A673 (cell line): ENCODE measurements around the gene STK40. TPM values are rescaled to one million over a fixed set of nuclear protein-coding genes. Genes with fewer than 3 reads are reported as not detected.
A peak's percentile ranks its signal among the peaks of the same experiment; 100 is the strongest.

Source experiments
- BruUV-seq: library from RNA; stranded (reverse); fragments of 400-500 nt; replicated peaks from 2 replicates; lab custom pipeline; 2021; lab: Mats Ljungman, UMichigan
- CTCF ChIA-PET: fragments of 300-600 bp; sonication (Branson Sonifier 250); formaldehyde crosslinking; loops from one replicate; lab custom pipeline; 2022; ENCODE audit warnings: antibody characterized with exemption; lab: Charles Lee
- POLR2A ChIA-PET: fragments of 300-600 bp; sonication (Branson Sonifier 250); formaldehyde crosslinking; loops from one replicate; lab custom pipeline; 2022; ENCODE audit warnings: antibody characterized with exemption; ENCODE audit not compliant: low non-redundant PET; lab: Charles Lee
- DNase-seq: peaks from one replicate; pipeline ENCODE4 v3.0.0-alpha.2; 2015; ENCODE audit warnings: low spot score
- H3K27ac ChIP-seq: fragments of 200-600 bp; sonication (generic); 2 replicates; pipeline ENCODE4 v1.5.1; 2016; ENCODE audit warnings: mixed run types, low read depth, mild to moderate bottlenecking, mixed read lengths, antibody characterized with exemption, low read length; ENCODE audit not compliant: poor library complexity, severe bottlenecking
- H3K27me3 ChIP-seq: fragments of 200-600 bp; sonication (generic); replicated peaks from 2 replicates; pipeline ENCODE4 v1.6.1; 2017; ENCODE audit warnings: mixed run types, low read depth, mild to moderate bottlenecking, mixed read lengths, antibody characterized with exemption, low read length; ENCODE audit not compliant: insufficient read depth, poor library complexity
- H3K36me3 ChIP-seq: fragments of 200-600 bp; sonication (generic); 2 replicates; pipeline ENCODE4 v1.6.1; 2016; ENCODE audit warnings: mixed run types, mild to moderate bottlenecking, mixed read lengths, antibody characterized with exemption, low read length; ENCODE audit not compliant: insufficient read depth, poor library complexity, severe bottlenecking
- H3K4me1 ChIP-seq: fragments of 200-600 bp; sonication (generic); 2 replicates; pipeline ENCODE4 v1.6.1; 2017; ENCODE audit warnings: mixed run types, mild to moderate bottlenecking, mixed read lengths, antibody characterized with exemption, low read length; ENCODE audit not compliant: insufficient read depth, poor library complexity, severe bottlenecking
- H3K4me3 ChIP-seq: fragments of 200-600 bp; sonication (generic); 2 replicates; pipeline ENCODE4 v1.5.1; 2016; ENCODE audit warnings: low read depth, mixed run types, mild to moderate bottlenecking, mixed read lengths, low read length; ENCODE audit not compliant: poor library complexity, severe bottlenecking
- H3K9me3 ChIP-seq: fragments of 200-600 bp; sonication (generic); 2 replicates; pipeline ENCODE4 v1.6.1; 2016; ENCODE audit warnings: mixed run types, low read depth, mild to moderate bottlenecking, mixed read lengths, antibody characterized with exemption, low read length; ENCODE audit not compliant: poor library complexity, severe bottlenecking
- EZH2 ChIP-seq: fragments of 200-600 bp; sonication (generic); IDR thresholded peaks from 2 replicates; pipeline ENCODE4 v1.6.1; 2017; ENCODE audit warnings: borderline replicate concordance, low read depth, mild to moderate bottlenecking, mixed read lengths, antibody characterized with exemption, low read length; ENCODE audit not compliant: poor library complexity, severe bottlenecking
- intact Hi-C: fragments of 100-400 bp; cut with micrococcal nuclease; formaldehyde crosslinking; loops from one replicate; pipeline ENCODE4 v1.10.0; 2022; ENCODE audit not compliant: unreplicated experiment
- total RNA-seq: library from RNA; stranded (reverse); gene quantifications from 2 replicates; pipeline ENCODE4 v1.2.3, GENCODE V29; 2021
- TF ChIP-seq, protein P1 (sequence below): fragments of 300-800, 200-600 bp; sonication (generic); conservative IDR thresholded peaks from 2 replicates; pipeline ENCODE4 v1.5.1; 2017; ENCODE audit warnings: low read depth, mild to moderate bottlenecking, antibody characterized with exemption, low read length, moderate library complexity, mixed read lengths

Gene STK40
- total RNA-seq, 1 experiment from 2014 or later: 109 TPM

DNA sequence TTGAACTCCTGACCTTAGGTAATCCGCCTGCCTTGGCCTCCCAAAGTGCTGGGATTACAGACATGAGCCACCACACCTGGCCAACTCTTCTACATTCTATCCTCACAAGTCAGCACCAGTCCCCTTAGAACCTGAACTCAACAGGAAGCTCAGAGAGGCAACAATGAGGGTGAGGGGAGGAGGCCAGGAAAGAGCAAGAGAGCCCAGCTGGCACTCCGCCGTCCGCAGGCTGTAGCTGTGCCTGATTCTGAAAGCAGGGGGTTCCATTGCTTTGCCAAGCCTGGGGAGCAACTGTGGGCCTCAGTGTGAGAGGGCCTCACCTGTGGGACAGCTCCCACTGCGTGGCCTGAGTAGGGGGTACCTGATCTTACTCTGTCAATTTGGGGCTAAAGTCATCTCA, 18.7 kb downstream of the STK40 start:
- H3K9me3 ChIP-seq: no peaks in the 10 kb centered on the region
- no peaks in the 10 kb centered on the region for H3K27me3 ChIP-seq
- ChIA-PET CTCF (interaction anchor here (1.1 to 1.2 kb wide), 2 partner anchors 9 to 20 kb away, joined by 3 read pairs; no protein-coding TSS in a partner anchor), POLR2A (no interaction called here)
- TF ChIP-seq, protein P1, sequence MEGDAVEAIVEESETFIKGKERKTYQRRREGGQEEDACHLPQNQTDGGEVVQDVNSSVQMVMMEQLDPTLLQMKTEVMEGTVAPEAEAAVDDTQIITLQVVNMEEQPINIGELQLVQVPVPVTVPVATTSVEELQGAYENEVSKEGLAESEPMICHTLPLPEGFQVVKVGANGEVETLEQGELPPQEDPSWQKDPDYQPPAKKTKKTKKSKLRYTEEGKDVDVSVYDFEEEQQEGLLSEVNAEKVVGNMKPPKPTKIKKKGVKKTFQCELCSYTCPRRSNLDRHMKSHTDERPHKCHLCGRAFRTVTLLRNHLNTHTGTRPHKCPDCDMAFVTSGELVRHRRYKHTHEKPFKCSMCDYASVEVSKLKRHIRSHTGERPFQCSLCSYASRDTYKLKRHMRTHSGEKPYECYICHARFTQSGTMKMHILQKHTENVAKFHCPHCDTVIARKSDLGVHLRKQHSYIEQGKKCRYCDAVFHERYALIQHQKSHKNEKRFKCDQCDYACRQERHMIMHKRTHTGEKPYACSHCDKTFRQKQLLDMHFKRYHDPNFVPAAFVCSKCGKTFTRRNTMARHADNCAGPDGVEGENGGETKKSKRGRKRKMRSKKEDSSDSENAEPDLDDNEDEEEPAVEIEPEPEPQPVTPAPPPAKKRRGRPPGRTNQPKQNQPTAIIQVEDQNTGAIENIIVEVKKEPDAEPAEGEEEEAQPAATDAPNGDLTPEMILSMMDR: no peak
- TF ChIP-seq EZH2: no peak
- H3K4me1 ChIP-seq: peaks cover 31% of the 10 kb centered on the region
- intact Hi-C loops: no loop called here
- DNase-seq: no peak
- BruUV-seq: no TSS peak
- peaks cover 22% of the 10 kb centered on the region for H3K36me3 ChIP-seq
- H3K27ac ChIP-seq: no peak overlapping the region
- H3K4me3 ChIP-seq: no peak overlapping the region

- no peaks in the 10 kb centered on the region for H3K27me3 ChIP-seq
- no peaks in the 10 kb centered on the region for H3K9me3 ChIP-seq
- no peak overlapping the region for H3K4me3 ChIP-seq
- no TSS peak for BruUV-seq
- H3K27ac ChIP-seq: peak overlapping the region; percentile 62
- no peak for TF ChIP-seq EZH2
- TF ChIP-seq, protein P1: no peak; the same call in 1 of the 2 replicates
- ChIA-PET CTCF (interaction anchor here (0.8 to 1.2 kb wide), 4 partner anchors 8 to 217 kb away, joined by 3 read pairs; partner anchors contain the start of gene TRAPPC3), POLR2A (interaction anchor here (0.6 kb wide), 1 partner anchor 85 kb away, joined by 10 read pairs; no protein-coding TSS in a partner anchor)
- intact Hi-C loops: loop anchor here (1.0 kb wide), 1 partner anchor 217 kb away; the partner anchor contains the start of gene TRAPPC3
- peak; percentile 92 for DNase-seq
- H3K4me1 ChIP-seq: peaks cover 24% of the 10 kb centered on the region
- H3K36me3 ChIP-seq: peaks cover 26% of the 10 kb centered on the region
These were observed 19.5 kb downstream of the STK40 start for GRCh38 chr1:36366091-36366661.

DNA sequence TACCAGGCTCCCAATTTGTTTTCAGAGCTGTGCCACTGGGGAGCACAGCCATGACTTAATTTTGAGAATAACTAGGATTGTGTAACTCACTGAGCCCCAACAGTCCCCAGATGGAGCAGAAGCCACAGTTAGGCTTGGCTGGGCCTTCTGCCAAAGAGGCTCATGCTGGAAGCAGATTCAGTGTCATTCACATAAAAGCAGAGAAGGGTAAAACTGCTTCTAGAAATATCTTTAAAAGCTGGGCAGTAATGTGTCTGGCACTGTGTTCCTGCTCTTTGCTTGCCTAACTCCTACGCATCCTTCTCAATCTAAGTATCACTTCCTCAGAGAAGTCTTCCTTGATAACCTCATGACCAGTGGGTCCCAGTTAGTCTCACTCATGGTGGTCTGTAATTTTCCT, 20.3 kb downstream of the STK40 start:
- CTCF ChIA-PET: interaction anchor here (0.8 kb wide), 1 partner anchor 19 kb away, joined by 3 read pairs; no protein-coding TSS in a partner anchor
- intact Hi-C loops: no loop called here
- peak; percentile 63 for DNase-seq
- POLR2A ChIA-PET: no interaction called here
- TF ChIP-seq, protein P1: no peak
- TF ChIP-seq EZH2: no peak
- no TSS peak for BruUV-seq
- H3K27ac ChIP-seq: peak overlapping the region; percentile 62
- no peaks in the 10 kb centered on the region for H3K27me3 ChIP-seq
- peaks cover 31% of the 10 kb centered on the region for H3K36me3 ChIP-seq
- peaks cover 24% of the 10 kb centered on the region for H3K4me1 ChIP-seq
- H3K9me3 ChIP-seq: no peaks in the 10 kb centered on the region
- H3K4me3 ChIP-seq: no peak overlapping the region
